Measurements from ENCODE around the gene SLC25A44. TPM values are rescaled to one million over a fixed set of nuclear protein-coding genes. Genes with fewer than 3 reads are reported as not detected.

Gene SLC25A44
- total and polyA plus RNA-seq, 2 of the 8 experiments (the other 6 are each of a cell fraction or from before 2014, with no cell fraction given) = 23.4 to 32.1 TPM

DNA sequence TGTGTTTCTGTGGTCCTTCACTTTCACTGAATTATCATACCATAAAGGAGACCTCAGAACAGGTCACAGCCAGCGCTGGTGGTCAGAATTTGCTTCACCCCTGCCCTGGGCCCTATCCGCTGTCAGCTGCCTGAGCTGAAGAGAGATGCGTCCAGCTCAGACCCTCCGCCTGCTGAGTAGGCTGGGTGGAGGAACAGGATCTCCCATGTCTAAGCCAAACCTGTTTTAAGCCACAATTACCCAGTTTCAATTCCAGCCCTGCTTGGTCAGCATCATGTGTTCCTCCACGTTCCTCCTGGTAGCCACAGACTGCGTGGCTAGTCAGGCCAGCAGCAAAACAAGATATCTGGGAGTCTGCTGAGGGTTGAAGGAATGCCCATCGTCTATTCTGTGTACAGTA is 34.6 kb downstream of the SLC25A44 start:
- peaks cover 4 to 20% (median 9%) of the 10 kb centered on the region in 4 experiments; a peak in 7 of 8 replicates for H3K36me3 ChIP-seq (ENCODE audit: control insufficient read depth in 2 of 4, insufficient read depth in 4 of 4, low read length in 3 of 4)
- H3K4me2 ChIP-seq (ENCODE audit: insufficient read depth in 1 of 2, low read depth in 2 of 2, low read length in 2 of 2) = no peak overlapping the region
- no peaks in the 10 kb centered on the region for H3K9me3 ChIP-seq (ENCODE audit: insufficient read depth in 2 of 2, low read depth in 1 of 2, low read length in 1 of 2)
- no peak overlapping the region for H3K56ac ChIP-seq (replicated peaks; ENCODE audit: insufficient read length, low read depth, low read length)
- H3K23me2 ChIP-seq (ENCODE audit: low read depth, low read length) = no peaks in the 10 kb centered on the region
- no peak for DNase-seq (ENCODE audit: low read depth in 1 of 2, low spot score in 2 of 2)
- 0 out of 4 replicates have a peak, but pooled peaks cover 0 to 8% of the 10 kb centered on the region in 2 experiments for H3K79me2 ChIP-seq (ENCODE audit: control insufficient read depth in 1 of 2, insufficient read depth in 2 of 2, low read length in 2 of 2)
- no peak overlapping the region for H2AK5ac ChIP-seq (ENCODE audit: low read depth, low read length)
- H2AFZ ChIP-seq (ENCODE audit: low read length) = no peak overlapping the region
- no peak overlapping the region for H3K4me3 ChIP-seq (ENCODE audit: extremely low read depth in 1 of 4, insufficient read depth in 2 of 4, low read depth in 3 of 4, low read length in 4 of 4)
- 88% methylated on average over 7 of the region's 7 CpGs; no CpG with 5 or more reads in 1 of the 2 experiments for WGBS, 2 experiments (ENCODE audit: extremely low coverage in 1 of 2, insufficient coverage in 1 of 2, insufficient read length in 1 of 2, insufficient replicate concordance in 2 of 2, low coverage in 1 of 2, low lambda C conversion rate in 2 of 2, missing lambda C conversion rate in 1 of 2)
- H2BK120ac ChIP-seq (replicated peaks; ENCODE audit: low read depth, low read length) = no peak overlapping the region
- no peak overlapping the region for H4K91ac ChIP-seq (replicated peaks; ENCODE audit: insufficient read length, low read length)
- H3K4me1 ChIP-seq (replicated peaks in 1 of 4; ENCODE audit: control insufficient read depth in 3 of 4, insufficient read depth in 4 of 4, low read length in 3 of 4) = no peaks in the 10 kb centered on the region
- H3K14ac ChIP-seq (ENCODE audit: insufficient read length) = no peak overlapping the region
- peak overlapping the region; percentile 64; the same call in 1 of the 2 replicates for H4K8ac ChIP-seq (ENCODE audit: extremely low read depth, insufficient read depth, low read length)
- H2BK5ac ChIP-seq (ENCODE audit: low read depth, low read length) = no peak overlapping the region
- H3K27ac ChIP-seq (ENCODE audit: low read depth, low read length) = no peak overlapping the region
- H3K23ac ChIP-seq (ENCODE audit: insufficient read length) = no peak overlapping the region
- H3K27me3 ChIP-seq (replicated peaks in 1 of 4; ENCODE audit: control insufficient read depth in 3 of 4, extremely low read depth in 1 of 4, insufficient read depth in 3 of 4, low read length in 3 of 4) = no peaks in the 10 kb centered on the region
- no peak overlapping the region for H4K5ac ChIP-seq (ENCODE audit: insufficient read length, low read depth, low read length)
- CTCF ChIA-PET (ENCODE audit: partially characterized antibody) = interaction anchor here (1.3 to 47.2 kb wide), 3 partner anchors 32 to 132 kb away, joined by 3 to 1265 read pairs (median 14); partner anchors contain the start of gene SEMA4A
- H3K4ac ChIP-seq (replicated peaks; ENCODE audit: insufficient read length, low read depth, low read length) = no peak overlapping the region
- H3K79me1 ChIP-seq (ENCODE audit: low read depth, low read length) = peaks cover 3% of the 10 kb centered on the region
- no peak for FAIRE-seq
- no peak overlapping the region for H3K9ac ChIP-seq (replicated peaks in 1 of 4; ENCODE audit: extremely low read depth in 1 of 4, low read depth in 3 of 4, low read length in 3 of 4)
- no peak overlapping the region for H3K18ac ChIP-seq (ENCODE audit: extremely low read depth, low read length)
- no peak overlapping the region for H2BK15ac ChIP-seq (ENCODE audit: low read length)
- H2BK12ac ChIP-seq (ENCODE audit: low read depth, low read length) = no peak overlapping the region
- POLR2A ChIA-PET (ENCODE audit: partially characterized antibody) = interaction anchor here (0.7 to 12.7 kb wide), 6 partner anchors 14 to 162 kb away, joined by 3 to 82 read pairs (median 4); partner anchors contain the start of genes BGLAP and PAQR6
- no peak overlapping the region for H2BK20ac ChIP-seq (ENCODE audit: low read length)
- no peak for TF ChIP-seq POLR2A (IDR thresholded peaks at IDR 0.05; ENCODE audit: control extremely low read depth in 1 of 2, low read depth in 2 of 2, low read length in 2 of 2)
- TF ChIP-seq SRF (IDR thresholded peaks at IDR 0.05; ENCODE audit: low read depth, low read length) = no peak
- TF ChIP-seq, protein P1, sequence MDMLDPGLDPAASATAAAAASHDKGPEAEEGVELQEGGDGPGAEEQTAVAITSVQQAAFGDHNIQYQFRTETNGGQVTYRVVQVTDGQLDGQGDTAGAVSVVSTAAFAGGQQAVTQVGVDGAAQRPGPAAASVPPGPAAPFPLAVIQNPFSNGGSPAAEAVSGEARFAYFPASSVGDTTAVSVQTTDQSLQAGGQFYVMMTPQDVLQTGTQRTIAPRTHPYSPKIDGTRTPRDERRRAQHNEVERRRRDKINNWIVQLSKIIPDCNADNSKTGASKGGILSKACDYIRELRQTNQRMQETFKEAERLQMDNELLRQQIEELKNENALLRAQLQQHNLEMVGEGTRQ (IDR thresholded peaks at IDR 0.05; ENCODE audit: low read length) = no peak
- TF ChIP-seq RXRA (IDR thresholded peaks at IDR 0.05; ENCODE audit: insufficient read depth, low read depth, low read length) = no peak
- TF ChIP-seq EGR1 (IDR thresholded peaks at IDR 0.05; ENCODE audit: borderline replicate concordance, low read depth, low read length) = no peak
- TF ChIP-seq EZH2 (IDR thresholded peaks at IDR 0.05; ENCODE audit: low read depth, low read length, severe bottlenecking) = no peak
- no peak for TF ChIP-seq SP4 (IDR thresholded peaks at IDR 0.05; ENCODE audit: low read length)
- peaks cover 0 to 5% of the 10 kb centered on the region in 2 experiments for H4K20me1 ChIP-seq (replicated peaks in 1 of 2; ENCODE audit: control insufficient read depth in 1 of 2, insufficient read depth in 2 of 2, low read length in 2 of 2)
